ENCODE results near the gene LRRTM2.
A peak's percentile ranks its signal among the peaks of the same experiment; 100 is the strongest.
"Not testable (repeated sequence)": the region's sequence is repeated elsewhere in the genome, so short reads cannot be mapped to it uniquely, and the experiment has no call there.

Gene LRRTM2, protein sequence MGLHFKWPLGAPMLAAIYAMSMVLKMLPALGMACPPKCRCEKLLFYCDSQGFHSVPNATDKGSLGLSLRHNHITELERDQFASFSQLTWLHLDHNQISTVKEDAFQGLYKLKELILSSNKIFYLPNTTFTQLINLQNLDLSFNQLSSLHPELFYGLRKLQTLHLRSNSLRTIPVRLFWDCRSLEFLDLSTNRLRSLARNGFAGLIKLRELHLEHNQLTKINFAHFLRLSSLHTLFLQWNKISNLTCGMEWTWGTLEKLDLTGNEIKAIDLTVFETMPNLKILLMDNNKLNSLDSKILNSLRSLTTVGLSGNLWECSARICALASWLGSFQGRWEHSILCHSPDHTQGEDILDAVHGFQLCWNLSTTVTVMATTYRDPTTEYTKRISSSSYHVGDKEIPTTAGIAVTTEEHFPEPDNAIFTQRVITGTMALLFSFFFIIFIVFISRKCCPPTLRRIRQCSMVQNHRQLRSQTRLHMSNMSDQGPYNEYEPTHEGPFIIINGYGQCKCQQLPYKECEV

GRCh38 chr5:138874771-138875551 is at the start of gene LRRTM2:
Gene LRRTM2, minus strand, starts transcription at chr5:138875335. Its CDS starts 424 bp downstream, at chr5:138874911.
- no peak for DNase-seq

GRCh38 chr5:138922494-138922893 is 47.4 kb upstream of the LRRTM2 start:
- DNase-seq, result no peak

DNA sequence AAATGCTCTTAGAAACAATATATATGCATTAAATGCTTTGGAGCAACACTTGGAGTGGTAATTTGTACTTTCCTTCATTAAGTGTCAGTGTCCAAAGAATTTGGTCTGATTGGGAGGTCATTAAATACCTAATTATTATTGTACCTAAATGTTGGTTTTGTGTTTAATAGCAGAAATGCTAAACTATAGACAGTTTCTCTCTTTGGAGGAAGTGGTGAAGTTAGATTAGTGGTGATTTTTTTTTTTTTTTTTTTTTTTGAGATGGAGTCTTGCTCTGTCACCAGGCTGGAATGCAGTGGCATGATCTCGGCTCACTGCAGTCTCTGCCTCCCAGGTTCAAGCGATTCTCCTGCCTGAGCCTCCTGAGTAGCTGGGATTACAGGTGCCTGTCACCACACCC is 46.2 kb upstream of the LRRTM2 start:
- DNase-seq, result not testable (repeated sequence)

DNA sequence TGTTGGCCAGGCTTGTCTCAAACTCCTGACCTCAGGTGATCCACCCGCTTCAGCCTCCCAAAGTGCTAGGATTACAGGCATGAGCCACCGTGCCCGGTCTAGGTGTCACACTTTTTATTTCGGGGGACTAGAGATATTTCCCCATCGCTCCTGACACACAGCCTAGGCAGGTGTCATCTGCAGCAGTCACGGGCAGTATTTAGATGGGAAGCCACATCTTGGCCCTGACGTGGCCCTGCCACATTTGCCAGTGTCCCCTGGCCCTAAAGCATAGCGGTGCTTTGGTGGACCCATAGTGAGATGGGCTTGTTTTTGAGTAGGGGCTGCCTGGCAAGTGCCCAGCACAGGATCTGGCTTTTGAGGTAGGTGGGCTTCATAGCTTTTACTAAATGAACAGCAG is 45.0 kb upstream of the LRRTM2 start:
- no peak for DNase-seq

DNA sequence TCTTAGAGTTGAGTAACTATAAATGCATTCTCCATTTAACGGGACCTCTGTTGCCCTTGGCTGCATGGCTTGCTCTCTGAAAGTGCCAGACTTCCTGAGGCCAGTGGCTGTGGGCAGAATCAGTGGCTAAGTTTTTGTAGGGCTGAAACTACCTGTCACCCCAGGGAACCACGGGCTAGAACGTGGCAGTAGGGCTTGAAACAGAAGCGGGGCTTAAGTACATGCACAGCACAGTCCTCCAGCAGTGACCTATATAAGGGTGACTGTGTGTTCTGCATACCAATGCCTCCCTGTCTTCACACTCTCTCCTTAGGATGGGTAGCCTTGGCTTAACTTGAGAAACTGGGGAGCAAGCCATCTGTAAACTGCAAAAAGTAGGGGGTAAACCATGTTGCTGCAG is 43.6 kb upstream of the LRRTM2 start:
- DNase-seq, result no peak

- no peak for DNase-seq
Observed at GRCh38 chr5:138914338-138914737, 39.2 kb upstream of the LRRTM2 start.

GRCh38 chr5:138913773-138914172 is 38.6 kb upstream of the LRRTM2 start:
- DNase-seq, result no peak

GRCh38 chr5:138912093-138912492 is 37.0 kb upstream of the LRRTM2 start:
- DNase-seq, result no peak

- no peak for DNase-seq
Observed at GRCh38 chr5:138911441-138911840, 36.3 kb upstream of the LRRTM2 start.

GRCh38 chr5:138910546-138911185 is 35.5 kb upstream of the LRRTM2 start:
- DNase-seq, result no peak

GRCh38 chr5:138909734-138910133 is 34.6 kb upstream of the LRRTM2 start:
- DNase-seq, result no peak

DNA sequence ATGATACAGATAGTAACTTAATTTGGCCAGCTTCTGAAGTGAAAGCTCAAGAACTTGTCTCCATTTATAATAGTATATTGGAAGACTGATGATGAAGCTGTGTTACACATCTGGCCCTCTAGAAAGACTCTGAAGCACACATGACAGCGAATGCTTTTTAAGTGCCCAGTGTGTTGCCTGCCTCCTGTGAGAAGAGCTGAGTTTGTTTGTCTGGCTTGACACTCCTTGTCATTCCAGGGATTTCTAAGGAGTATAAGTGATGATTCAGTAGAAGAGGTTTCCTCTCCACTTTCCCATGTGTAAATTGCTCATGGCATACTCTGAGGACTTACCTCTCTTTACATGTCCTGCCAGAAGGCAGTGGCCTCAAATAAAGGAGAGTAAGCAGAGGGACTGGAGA is 30.4 kb upstream of the LRRTM2 start:
- DNase-seq, result no peak

- no peak for DNase-seq
Observed at GRCh38 chr5:138903130-138903775, 28.1 kb upstream of the LRRTM2 start.

- DNase-seq, result no peak
Observed at GRCh38 chr5:138901716-138902115, 26.6 kb upstream of the LRRTM2 start.

DNA sequence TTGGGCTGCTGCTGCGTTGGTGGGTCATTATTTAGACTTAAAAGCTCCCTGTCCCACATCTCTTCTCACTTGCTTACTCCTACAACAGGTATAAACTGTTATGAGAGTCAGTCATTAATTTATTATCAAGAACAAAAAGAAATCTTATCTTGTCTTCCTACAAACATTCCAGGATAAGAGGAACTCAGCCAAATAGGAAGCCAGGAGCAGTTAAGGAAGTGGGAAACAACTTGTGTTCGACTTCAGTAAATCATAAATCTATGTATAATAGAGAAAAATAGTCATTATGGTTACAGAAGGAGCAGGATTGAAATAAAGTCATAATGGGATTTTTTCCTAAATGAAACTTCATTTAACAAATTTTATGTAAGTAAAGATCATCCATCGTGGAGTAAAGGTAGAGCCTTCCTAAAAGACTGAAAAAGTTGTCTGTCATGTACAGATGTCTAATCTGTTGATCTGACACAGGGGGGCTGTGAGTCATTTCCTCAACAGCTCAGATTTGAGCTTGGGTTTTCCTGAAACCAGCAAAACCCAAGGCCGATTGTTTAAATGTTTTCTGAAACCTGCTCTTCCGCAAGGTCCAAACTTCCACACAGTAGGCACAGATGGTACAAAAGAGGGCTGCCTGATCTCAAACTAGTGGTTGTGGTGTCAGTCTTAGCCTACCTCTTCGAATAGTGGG is 25.3 kb upstream of the LRRTM2 start:
- DNase-seq, result peak in 1 of 2 donors; percentile 33

- no peak for DNase-seq
Observed at GRCh38 chr5:138898742-138899141, 23.6 kb upstream of the LRRTM2 start.

DNA sequence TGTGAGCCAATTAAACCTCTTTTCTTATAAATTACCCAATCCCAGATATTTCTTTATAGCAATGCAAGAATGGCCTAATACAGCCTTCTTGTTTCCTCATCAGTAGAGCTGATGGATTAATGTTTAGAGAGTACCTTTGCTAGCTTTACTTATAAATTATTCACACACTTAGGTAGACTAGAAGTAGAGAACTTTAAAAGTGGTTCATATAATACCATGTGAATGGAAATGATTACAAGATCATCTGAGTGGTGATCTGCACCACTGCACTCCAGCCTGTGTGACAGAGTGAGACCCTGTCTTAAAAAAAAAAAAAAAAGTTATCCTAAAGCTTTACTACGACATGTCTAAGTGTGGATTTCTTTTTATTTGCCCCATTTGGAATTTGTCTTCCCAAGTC is 23.2 kb upstream of the LRRTM2 start:
- DNase-seq, result no peak

- no peak for DNase-seq
Observed at GRCh38 chr5:138895918-138896317, 20.8 kb upstream of the LRRTM2 start.

DNA sequence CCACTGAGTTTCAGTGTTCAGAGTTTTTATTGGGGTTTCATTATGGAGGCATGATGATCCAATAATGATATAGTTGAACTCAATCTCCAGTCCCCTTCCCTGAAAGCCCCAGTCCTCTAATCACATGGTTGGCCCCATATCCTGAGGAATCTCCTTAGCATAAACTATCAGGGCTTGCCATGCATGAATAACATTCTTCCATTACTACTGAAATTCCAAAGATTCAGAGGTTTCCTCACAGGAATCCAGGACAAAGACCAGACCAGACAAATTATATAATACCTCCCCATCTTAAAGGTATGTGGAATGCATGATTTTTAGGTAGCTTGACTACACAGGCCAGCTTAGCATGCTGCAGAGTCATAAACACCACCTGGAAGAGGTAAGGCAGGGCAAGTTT is 15.5 kb upstream of the LRRTM2 start:
- DNase-seq, result no peak

- DNase-seq, result no peak
Observed at GRCh38 chr5:138889994-138890393, 14.9 kb upstream of the LRRTM2 start.

DNA sequence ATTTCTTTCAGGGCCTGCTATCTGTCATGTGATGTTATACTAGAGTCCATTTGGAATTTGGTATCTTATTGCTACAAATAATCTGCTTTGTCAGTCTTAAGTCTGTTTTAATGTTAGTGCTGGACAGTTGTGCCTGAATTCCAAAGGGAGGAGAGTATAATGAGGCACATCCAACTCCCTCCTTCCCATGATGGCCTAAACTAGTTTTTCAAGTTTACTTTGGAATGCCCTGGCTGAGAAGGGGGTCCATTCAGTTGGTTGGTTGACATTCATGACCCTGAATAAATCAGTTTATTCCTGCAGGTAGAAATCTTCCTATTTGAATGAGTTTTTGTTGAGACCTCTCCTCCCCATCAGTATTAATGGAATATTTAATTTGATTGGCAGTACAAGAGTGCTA is 9.4 kb upstream of the LRRTM2 start:
- no peak for DNase-seq

DNA sequence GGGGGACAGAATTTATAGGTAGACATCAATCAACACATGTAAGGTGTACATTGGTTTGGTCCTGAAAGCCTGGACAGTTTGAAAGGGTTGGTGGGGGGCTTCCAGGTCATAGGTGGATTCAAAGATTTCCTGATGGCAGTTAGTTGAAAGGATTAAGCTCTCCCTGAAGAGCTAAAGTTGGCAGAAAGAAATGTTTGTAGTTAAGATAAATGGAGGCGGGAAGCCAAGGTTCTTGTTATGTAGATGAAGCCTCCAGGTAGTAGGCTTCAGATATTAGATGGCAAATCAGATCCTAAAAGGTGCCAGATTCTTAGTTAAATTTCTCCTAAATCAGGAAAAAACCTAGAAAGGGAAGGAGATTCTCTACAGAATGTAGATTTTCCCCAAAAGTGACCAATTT is 9.0 kb upstream of the LRRTM2 start:
- DNase-seq, result no peak

Data from bone marrow (tissue), 2 donors.